ENCODE measurements around the gene NAV3. TPM values are rescaled to one million over a fixed set of nuclear protein-coding genes. Genes with fewer than 3 reads are reported as not detected.

The NAV3 gene
- total RNA-seq, 1 experiment from 2014 or later: 18.0 TPM

GRCh38 chr12:77816196-77816595 lies 14.5 kb upstream of the NAV3 start:
- Histone ChIP-seq H3K36me3 (ENCODE audit: insufficient read depth, low read length, poor library complexity, severe bottlenecking) (no peaks in the 10 kb centered on the region), H3K27me3 (replicated peaks; ENCODE audit: insufficient read depth, low read depth, low read length, poor library complexity) (no peaks in the 10 kb centered on the region), H3K4me1 (ENCODE audit: insufficient read depth, low read length, poor library complexity, severe bottlenecking) (no peaks in the 10 kb centered on the region), H3K4me3 (ENCODE audit: low read depth, low read length, poor library complexity, severe bottlenecking) (no peak overlapping the region), H3K27ac (ENCODE audit: low read depth, low read length, poor library complexity, severe bottlenecking) (no peak overlapping the region), H3K9me3 (ENCODE audit: low read depth, low read length, poor library complexity, severe bottlenecking) (no peaks in the 10 kb centered on the region)
- BruUV-seq (replicated peaks): no TSS peak
- TF ChIP-seq EZH2 (IDR thresholded peaks at IDR 0.05; ENCODE audit: borderline replicate concordance, low read depth, low read length, poor library complexity, severe bottlenecking): no peak
- no peak for TF ChIP-seq CTCF (conservative IDR thresholded peaks at IDR 0.05; ENCODE audit: low read depth, low read length)
- ChIA-PET POLR2A (ENCODE audit: low non-redundant PET) (no interaction called here), CTCF (no interaction called here)
- DNase-seq (ENCODE audit: low spot score): no peak
- intact Hi-C loops (cut with micrococcal nuclease; ENCODE audit: unreplicated experiment): no loop called here

GRCh38 chr12:77817276-77817675 lies 13.4 kb upstream of the NAV3 start:
- CTCF ChIA-PET: no interaction called here

GRCh38 chr12:77818351-77818750 lies 12.3 kb upstream of the NAV3 start:
- Histone ChIP-seq H3K36me3 (ENCODE audit: insufficient read depth, low read length, poor library complexity, severe bottlenecking) (no peaks in the 10 kb centered on the region), H3K27me3 (replicated peaks; ENCODE audit: insufficient read depth, low read depth, low read length, poor library complexity) (no peaks in the 10 kb centered on the region), H3K4me1 (ENCODE audit: insufficient read depth, low read length, poor library complexity, severe bottlenecking) (no peaks in the 10 kb centered on the region), H3K27ac (ENCODE audit: low read depth, low read length, poor library complexity, severe bottlenecking) (no peak overlapping the region), H3K9me3 (ENCODE audit: low read depth, low read length, poor library complexity, severe bottlenecking) (no peaks in the 10 kb centered on the region), H3K4me3 (ENCODE audit: low read depth, low read length, poor library complexity, severe bottlenecking) (no peak overlapping the region)
- DNase-seq (ENCODE audit: low spot score): no peak
- no peak for TF ChIP-seq CTCF (conservative IDR thresholded peaks at IDR 0.05; ENCODE audit: low read depth, low read length)
- TF ChIP-seq EZH2 (IDR thresholded peaks at IDR 0.05; ENCODE audit: borderline replicate concordance, low read depth, low read length, poor library complexity, severe bottlenecking): no peak
- intact Hi-C loops (cut with micrococcal nuclease; ENCODE audit: unreplicated experiment): no loop called here
- BruUV-seq (replicated peaks): no TSS peak
- ChIA-PET POLR2A (ENCODE audit: low non-redundant PET) (no interaction called here), CTCF (no interaction called here)

More at GRCh38 chr12:77817276-77817675, 13.4 kb upstream of the NAV3 start:
- Histone ChIP-seq H3K27me3 (replicated peaks; ENCODE audit: insufficient read depth, low read depth, low read length, poor library complexity) (no peaks in the 10 kb centered on the region), H3K36me3 (ENCODE audit: insufficient read depth, low read length, poor library complexity, severe bottlenecking) (no peaks in the 10 kb centered on the region), H3K9me3 (ENCODE audit: low read depth, low read length, poor library complexity, severe bottlenecking) (no peaks in the 10 kb centered on the region), H3K27ac (ENCODE audit: low read depth, low read length, poor library complexity, severe bottlenecking) (no peak overlapping the region), H3K4me3 (ENCODE audit: low read depth, low read length, poor library complexity, severe bottlenecking) (no peak overlapping the region), H3K4me1 (ENCODE audit: insufficient read depth, low read length, poor library complexity, severe bottlenecking) (no peaks in the 10 kb centered on the region)
- POLR2A ChIA-PET (ENCODE audit: low non-redundant PET): no interaction called here
- BruUV-seq (replicated peaks): no TSS peak
- intact Hi-C loops (cut with micrococcal nuclease; ENCODE audit: unreplicated experiment): no loop called here
- DNase-seq (ENCODE audit: low spot score): no peak
- TF ChIP-seq CTCF (conservative IDR thresholded peaks at IDR 0.05; ENCODE audit: low read depth, low read length) (no peak), EZH2 (IDR thresholded peaks at IDR 0.05; ENCODE audit: borderline replicate concordance, low read depth, low read length, poor library complexity, severe bottlenecking) (no peak)

Measured in A673 (cell line).